ENCODE measurements around the gene MRPL42. TPM values are rescaled to one million over a fixed set of nuclear protein-coding genes. Genes with fewer than 3 reads are reported as not detected.

Gene MRPL42
- total and polyA plus RNA-seq, 5 donors from 2014 or later: 43.2 to 121 (median 96.4) TPM

Other genes with a start within 250 kb of the MRPL42 start
- gene NUDT4, start 89.6 kb upstream of the MRPL42 start, total RNA-seq: 78.2 TPM
- 10 to 100 TPM; 36.7 to 48.9 (median 42.0) TPM for gene NUDT4, start 89.6 kb upstream of the MRPL42 start, polyA plus RNA-seq
- 116 TPM for gene UBE2N, start 25.6 kb upstream of the MRPL42 start, total RNA-seq
- 100 to 1,000 TPM; 195 to 314 (median 239) TPM for gene UBE2N, start 25.6 kb upstream of the MRPL42 start, polyA plus RNA-seq
- gene SOCS2, start 105.2 kb downstream of the MRPL42 start, total RNA-seq: 10.4 TPM
- gene SOCS2, start 105.2 kb downstream of the MRPL42 start, polyA plus RNA-seq: 10 to 100 TPM; 18.6 to 26.7 (median 24.6) TPM
- 10.1 TPM for gene CRADD, start 209.9 kb downstream of the MRPL42 start, total RNA-seq
- 10 to 100 TPM; 19.5 to 24.2 (median 21.3) TPM for gene CRADD, start 209.9 kb downstream of the MRPL42 start, polyA plus RNA-seq

Data from CD4-positive, CD25-positive, alpha-beta regulatory T cell (primary cell).